Measurements from ENCODE around the gene BCAS3.

DNA sequence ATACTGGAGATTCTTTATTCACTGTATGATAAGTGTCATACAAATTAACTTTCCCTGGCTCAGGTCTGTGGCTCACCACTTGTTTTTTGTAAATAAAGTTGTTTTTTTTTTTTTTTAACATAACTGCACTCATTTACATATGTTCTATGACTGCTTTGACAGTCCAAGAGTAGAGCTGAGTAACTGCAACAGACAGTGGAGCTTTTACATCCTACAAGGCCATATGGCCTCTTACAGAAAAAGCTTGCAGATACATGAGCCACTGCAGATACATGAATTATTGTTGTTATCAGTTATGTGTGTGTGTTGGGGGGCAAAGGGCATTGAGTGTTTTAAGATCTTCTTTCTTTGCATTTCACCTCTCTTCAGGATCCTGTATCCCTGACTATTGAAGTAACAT is 311.7 kb downstream of the BCAS3 start:
- TF ChIP-seq, protein P1, sequence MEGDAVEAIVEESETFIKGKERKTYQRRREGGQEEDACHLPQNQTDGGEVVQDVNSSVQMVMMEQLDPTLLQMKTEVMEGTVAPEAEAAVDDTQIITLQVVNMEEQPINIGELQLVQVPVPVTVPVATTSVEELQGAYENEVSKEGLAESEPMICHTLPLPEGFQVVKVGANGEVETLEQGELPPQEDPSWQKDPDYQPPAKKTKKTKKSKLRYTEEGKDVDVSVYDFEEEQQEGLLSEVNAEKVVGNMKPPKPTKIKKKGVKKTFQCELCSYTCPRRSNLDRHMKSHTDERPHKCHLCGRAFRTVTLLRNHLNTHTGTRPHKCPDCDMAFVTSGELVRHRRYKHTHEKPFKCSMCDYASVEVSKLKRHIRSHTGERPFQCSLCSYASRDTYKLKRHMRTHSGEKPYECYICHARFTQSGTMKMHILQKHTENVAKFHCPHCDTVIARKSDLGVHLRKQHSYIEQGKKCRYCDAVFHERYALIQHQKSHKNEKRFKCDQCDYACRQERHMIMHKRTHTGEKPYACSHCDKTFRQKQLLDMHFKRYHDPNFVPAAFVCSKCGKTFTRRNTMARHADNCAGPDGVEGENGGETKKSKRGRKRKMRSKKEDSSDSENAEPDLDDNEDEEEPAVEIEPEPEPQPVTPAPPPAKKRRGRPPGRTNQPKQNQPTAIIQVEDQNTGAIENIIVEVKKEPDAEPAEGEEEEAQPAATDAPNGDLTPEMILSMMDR (IDR thresholded peaks at IDR 0.05): no peak
- no peak for TF ChIP-seq POLR2A (IDR thresholded peaks at IDR 0.05)
